GM19023 (cell line): ENCODE results near the gene KDM5B.
"Not testable (repeated sequence)": the region's sequence is repeated elsewhere in the genome, so short reads cannot be mapped to it uniquely, and the experiment has no call there.

ENCODE experiments used
- ATAC-seq: cut with Tn5 transposase; IDR thresholded peaks from one replicate; pipeline ENCODE4 v1.9.1; 2021; ENCODE audit warnings: mild to moderate bottlenecking, moderate library complexity; ENCODE audit not compliant: unreplicated experiment

The KDM5B gene

DNA sequence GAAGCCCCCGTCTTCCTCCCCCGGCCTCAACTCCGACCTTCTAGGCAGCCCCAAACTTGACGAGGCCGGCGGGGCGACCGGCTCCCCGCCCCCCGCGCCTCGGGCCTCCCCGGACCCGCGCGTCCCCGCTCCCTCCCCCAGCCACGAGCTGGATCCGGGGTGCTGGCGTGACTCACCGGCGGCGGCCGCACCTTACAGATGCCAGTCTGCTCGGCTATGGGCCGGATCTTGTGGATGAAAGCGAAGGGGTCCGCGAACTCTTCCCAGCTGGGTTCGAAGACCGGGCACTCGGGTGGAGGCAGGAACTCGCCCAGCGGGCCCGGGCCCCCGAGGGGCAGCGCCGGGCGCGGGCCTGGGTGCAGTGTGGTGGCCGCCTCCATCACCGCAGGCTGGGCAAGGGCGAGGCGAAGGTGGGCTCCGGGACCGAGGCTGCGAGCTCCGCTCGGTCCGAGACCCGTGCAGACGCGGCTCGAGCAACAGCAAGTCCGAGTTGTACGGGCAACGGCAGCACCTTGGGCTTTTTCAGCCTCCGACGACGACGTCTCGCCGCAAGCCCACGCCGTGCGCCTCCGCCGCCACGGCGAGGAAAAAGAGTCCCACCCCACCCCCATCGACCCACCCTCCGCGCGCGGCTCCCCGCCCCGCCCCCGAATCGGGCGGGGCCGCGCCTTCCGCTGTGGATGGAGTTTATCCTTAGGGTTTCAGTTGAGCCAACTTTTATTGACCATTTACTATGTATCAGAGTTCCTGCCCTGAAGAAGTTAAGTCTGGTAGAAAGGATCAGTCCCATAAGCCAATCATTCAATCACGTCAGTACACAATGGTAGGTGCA, at the start of gene KDM5B:
Gene KDM5B (minus strand): TSS at position 496 of the 832 bp plus-strand sequence. CDS start 116 bp downstream, at position 380.
- no peak for ATAC-seq

DNA sequence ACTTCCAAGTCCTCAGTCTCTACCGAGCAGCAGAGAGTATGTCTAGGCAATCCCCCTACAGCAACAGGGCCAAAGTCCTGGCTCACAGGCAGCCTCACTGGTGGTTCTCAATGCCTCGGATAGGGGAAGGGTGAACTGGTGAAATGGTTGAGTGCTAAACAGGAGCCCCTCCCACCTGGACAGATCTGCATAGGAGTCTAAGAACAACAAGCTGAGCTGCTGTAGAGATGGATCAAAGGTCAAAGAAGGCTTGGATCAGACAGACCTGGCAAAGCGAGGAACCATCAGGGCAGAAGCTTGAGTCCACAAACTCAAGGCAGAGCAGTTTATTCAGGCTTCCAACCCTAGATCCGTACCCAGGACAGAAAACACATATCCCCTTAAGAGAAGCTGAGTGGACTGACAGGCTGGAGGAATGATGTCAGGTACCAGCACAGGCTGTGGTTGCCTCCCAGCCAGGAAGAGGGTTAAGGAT, 49.0 kb upstream of the KDM5B start:
- no peak for ATAC-seq

- ATAC-seq, result no peak
These were observed 47.8 kb upstream of the KDM5B start for GRCh38 chr1:202856014-202856413.

- no peak for ATAC-seq
These were observed 46.6 kb upstream of the KDM5B start for GRCh38 chr1:202854787-202855186.

- ATAC-seq, result no peak
These were observed 44.1 kb upstream of the KDM5B start for GRCh38 chr1:202852163-202852904.

DNA sequence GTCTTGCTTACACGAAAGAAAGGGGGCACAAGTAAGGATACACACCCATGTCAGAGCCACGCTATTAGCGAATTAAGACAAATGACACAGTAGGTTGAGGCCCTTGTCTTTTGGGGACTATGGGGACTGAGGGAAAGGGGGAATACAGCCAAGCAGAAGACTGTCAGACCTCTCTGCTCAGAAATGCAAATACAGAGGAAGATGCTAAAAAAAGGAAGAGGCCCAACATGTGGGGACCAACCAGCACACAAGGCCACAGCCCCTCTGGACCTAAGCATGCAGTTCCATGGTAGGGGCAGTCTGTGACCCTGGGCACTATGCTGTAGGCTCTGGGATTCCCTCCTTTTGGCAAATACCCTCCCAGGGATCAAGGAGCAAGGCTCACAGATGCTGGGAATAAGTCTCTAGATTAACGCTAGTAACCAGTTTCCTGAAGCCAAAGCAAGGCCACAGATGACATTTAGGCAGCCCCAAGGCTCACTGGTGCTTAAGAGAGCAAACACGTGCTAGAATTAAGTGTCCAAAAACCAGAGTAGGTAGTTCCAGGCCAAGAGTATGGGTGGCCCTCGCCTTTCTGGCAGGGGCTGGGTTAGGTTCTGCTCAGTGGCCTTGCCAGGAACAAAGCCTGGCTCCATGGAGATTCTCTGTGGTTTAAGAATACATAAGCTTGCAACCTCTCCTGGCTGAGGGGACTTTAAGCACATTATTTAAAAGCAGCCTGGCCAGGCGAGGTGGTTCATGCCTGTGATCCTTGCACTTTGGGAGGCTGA, 42.6 kb upstream of the KDM5B start:
- ATAC-seq, result no peak

GRCh38 chr1:202848191-202848542, 39.9 kb upstream of the KDM5B start:
- ATAC-seq, result peak; percentile 83

DNA sequence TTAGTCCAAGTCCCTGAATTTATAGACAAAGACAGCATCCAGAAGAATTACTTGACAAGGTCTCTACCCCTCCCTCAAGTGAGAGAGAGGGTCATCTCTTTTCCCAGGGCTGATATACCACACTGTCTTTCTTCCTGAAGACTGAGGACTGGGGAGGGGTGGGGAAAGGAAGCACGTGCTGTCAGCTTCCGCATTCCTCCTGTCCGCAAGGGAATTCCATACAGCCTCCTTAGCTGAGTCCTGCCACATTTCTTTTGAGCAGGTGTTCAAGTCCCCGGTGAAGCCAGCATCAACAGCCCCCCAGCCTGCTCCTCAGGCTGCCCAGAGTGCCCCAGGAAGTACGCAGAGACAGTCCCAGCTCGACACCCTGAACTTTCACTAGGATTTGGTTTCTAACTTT, 36.7 kb upstream of the KDM5B start:
- no peak for ATAC-seq

DNA sequence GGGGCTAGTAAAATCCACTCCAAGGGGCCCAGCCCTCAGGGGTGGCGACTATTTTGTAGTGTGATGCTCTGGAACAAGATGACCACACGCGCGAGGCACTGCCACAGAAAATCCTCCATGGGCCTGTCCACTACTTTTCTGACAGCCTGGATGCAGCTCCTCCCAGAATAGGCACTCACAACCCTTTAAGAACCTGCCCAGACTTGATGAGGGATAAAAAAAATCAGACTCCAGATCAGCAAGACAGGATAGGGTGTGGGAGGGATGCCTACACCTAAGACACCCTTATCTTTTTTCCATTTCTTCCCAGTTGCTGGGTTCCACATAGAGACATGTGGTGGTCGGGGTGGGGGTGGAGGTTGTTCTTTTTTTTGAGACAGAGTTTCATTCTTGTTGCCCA, 36.0 kb upstream of the KDM5B start:
- ATAC-seq, result no peak

DNA sequence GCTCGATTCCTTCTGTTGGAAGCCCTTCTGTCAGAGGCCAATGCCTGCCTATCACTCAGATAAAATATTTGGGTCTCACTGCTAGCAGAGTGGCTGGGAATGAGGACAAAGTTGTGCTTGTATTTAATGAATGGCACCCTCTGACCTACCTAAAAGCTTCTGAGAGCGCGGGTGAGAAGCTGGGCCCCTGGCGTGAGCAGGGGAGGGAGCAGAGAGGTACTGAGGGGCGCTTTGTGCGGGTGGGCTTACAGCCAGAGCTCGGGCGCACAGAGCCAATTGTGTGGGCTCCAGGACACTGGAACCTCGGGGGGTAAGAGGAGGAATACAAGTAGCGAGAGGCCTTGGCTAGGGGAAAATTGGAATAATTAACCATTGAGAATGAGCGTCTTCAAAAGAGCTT, 34.9 kb upstream of the KDM5B start:
- no peak for ATAC-seq

DNA sequence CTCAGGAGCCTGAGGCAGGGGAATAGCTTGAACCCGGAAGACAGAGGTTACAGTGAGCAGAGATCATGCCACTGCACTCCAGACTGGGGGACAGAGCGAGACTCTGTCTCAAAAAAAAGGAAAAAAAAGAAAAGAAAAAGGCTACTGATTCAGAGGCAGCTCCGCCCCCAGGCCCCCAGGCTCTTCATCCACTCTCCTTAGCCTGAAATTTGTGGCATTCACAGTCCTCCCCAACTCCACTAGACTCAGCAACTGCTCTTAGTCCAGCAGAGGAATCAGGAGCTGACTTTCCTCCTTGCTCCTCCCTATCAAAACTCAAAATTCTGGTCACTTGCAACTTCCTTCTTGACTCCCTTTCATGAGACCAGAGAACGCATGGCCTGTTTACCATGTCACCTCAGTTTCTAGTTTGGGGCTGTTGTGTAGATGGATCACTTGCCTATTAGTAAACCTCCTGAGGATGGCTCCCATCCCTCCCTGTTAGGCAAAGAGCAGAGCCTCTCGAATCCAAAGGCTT, 29.6 kb upstream of the KDM5B start:
- ATAC-seq, result no peak

DNA sequence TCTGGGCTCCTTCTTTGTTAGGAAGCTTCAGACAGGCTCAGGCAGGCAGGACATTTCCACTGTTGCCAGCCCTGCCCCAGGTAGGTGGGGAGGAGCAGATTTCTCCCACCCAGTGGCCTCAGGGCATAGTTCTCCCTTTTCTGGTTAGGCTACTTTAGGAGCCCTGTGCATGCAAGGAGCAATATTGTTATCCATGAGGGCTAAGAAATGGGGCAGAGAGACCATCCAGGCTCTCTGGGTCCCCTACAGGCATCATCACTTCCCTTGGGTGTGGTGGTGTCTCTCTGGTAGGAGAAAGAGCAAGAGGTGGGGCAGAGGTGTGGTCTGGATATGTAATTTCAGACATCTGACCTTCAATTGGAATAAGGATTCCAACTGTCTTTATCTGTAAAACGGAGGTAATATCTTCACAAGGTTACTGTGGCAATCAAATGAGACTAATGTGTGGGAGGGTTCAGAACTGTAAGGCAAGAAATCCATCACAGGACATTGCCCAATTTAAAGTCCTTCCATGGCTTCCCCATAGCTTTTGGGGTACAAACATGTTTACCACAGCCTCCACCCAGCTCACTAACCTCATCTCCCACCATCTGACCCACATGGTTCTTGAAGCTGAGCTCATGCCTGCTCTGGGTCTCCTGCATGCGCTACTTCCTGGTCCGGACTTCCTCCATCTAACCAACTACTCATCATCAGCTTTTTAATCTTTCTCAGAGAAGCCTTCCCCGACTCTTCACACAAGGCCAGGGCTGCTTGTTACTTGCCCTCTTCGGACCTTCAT, 28.6 kb upstream of the KDM5B start:
- ATAC-seq, result no peak

GRCh38 chr1:202835548-202836072, 27.4 kb upstream of the KDM5B start:
- no peak for ATAC-seq

GRCh38 chr1:202834771-202835547, 26.7 kb upstream of the KDM5B start:
- no peak for ATAC-seq

DNA sequence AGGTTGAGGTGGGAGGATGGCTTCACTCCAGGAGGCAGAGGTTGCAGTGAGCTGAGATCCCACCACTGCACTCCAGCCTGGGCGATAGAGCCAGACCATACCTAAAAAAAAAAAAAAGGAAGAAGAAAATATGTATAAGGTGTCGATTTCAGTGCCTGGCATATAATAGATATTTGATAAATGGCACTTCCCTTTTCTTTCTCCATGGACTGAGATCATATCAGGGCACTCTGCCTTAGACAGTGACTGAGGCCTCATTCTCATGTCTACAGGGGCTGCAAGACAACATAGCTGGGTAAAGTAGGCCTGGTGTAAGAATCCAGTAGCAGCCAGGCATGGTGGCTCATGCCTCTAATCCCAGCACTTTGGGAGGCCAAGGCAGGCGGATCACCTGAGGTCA, 23.7 kb upstream of the KDM5B start:
- ATAC-seq, result no peak

GRCh38 chr1:202829223-202829622, 21.0 kb upstream of the KDM5B start:
- ATAC-seq, result not testable (repeated sequence)

DNA sequence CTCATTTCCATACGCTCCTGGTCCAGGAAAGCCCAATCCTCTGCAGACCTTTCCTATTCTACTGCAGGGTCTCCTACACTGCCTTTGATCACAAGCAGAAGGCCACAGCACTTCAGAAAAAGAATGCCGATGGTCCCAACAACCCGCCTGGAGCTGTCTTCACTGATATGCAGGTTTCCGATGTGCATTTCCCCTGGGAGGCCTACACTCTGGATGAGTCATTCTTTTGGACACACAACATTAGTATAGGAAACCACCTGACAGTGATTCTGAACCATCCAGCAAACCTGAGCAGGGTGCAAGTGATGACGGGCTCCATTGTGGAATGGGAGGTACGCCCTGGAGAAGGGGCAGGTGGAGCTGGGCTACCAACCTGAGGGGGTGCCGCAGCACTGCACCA, 17.5 kb upstream of the KDM5B start:
- no peak for ATAC-seq

- no peak for ATAC-seq
These were observed 13.2 kb upstream of the KDM5B start for GRCh38 chr1:202821467-202821866.

GRCh38 chr1:202818819-202819218, 10.6 kb upstream of the KDM5B start:
- no peak for ATAC-seq
